Measurements from ENCODE around the gene ZNF578.
"Not testable (repeated sequence)": the region's sequence is repeated elsewhere in the genome, so short reads cannot be mapped to it uniquely, and the experiment has no call there.

Gene ZNF578

DNA sequence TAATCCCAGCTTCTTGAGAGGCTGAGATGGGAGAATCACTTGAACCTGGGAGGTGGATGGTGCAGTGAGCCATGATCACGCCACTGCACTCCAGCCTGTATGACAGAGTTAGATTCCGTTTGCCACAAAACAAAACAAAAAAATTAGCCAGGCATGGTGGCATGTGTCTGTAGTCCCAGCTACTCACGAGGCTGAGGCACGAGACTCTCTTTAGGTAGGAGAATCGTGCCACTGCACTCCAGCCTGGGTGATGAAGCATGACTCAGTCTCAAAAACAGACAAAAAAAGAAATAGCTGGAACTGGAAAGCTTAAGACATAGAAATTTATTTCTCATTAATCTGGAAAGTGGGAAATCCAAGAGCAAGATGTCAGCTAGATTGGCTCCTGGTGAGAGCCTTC, 53.9 kb downstream of the ZNF578 start:
- DNase-seq (ENCODE audit: extremely low read depth in 1 of 2, low read depth in 1 of 2) = no peak

DNA sequence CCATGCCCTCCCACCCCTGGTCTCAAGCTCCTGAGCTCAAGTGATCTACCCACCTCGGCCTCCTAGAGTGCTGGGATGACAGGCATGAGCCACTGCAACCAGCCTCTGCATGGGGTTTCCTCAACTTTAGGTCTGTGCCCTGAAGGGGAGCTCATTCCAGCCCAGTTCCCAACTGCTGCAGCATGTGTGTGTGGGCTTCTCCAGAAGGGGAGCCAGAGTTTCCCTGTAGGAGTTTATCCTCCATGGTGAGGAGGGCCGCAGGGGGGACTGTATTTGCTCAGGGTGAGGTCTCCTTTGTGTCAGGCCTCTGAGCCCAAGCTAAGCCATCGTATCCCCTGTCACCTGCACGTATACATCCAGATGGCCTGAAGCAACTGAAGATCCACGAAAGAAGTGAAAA, 62.8 kb downstream of the ZNF578 start:
- no peak for DNase-seq (ENCODE audit: extremely low read depth in 1 of 2, low read depth in 1 of 2)

DNA sequence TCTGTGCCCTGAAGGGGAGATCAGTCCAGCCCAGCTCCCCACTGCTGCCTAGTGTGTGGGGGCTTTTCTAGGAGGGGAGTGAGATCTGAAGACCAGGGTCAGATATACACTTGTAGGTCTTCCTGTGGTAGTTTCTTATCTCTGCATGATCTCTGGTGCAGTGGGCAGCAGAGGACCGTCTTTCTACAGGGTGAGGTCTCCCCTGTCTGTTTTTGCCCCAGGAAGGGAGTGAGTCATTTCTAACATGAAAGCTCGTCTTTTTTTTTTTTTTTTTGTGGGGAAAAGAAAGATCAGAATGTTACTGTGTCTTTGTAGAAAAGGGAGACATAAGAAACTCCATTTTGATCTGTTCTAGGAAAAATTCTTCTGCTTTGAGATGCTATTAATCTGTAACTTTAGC, 65.3 kb downstream of the ZNF578 start:
- no peak for DNase-seq (ENCODE audit: extremely low read depth in 1 of 2, low read depth in 1 of 2)

DNA sequence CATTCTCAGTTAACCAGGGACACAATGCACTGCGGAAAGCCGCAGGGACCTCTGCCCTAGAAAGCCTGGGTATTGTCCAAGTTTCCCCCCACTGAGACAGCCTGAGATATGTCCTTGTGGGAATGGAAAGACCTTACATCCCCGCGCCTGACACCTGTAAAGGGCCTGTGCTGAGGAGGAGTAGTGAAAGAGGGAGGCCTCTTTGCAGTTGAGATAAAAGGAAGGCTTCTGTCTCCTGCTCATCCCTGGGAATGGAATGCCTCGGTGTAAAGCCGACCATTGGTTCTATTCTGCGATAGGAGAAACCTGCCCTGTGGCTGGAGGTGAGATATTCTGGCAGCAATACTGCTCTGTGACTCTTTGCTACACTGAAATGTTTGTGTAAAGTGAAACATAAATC, 65.8 kb downstream of the ZNF578 start:
- DNase-seq (ENCODE audit: extremely low read depth in 1 of 2, low read depth in 1 of 2) = not testable (repeated sequence)

DNA sequence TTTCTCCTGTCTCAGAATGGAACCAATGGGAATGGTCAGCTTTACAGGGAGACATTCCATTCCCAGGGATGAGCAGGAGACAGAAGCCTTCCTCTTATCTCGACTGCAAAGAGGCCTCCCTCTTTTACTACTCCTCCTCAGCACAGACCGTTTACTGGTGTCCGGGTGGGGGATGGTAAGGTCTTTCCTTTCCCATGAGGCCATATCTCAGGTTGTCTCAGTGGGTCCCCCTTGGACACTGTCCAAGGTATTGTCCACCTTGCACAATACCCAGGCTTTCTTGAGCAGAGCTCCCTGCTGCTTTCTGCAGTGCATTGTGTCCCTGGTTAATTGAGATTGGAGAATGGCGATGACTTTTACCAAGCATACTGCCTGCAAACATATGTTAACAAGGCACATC, 66.7 kb downstream of the ZNF578 start:
- no peak for DNase-seq (ENCODE audit: extremely low read depth in 1 of 2, low read depth in 1 of 2)

DNA sequence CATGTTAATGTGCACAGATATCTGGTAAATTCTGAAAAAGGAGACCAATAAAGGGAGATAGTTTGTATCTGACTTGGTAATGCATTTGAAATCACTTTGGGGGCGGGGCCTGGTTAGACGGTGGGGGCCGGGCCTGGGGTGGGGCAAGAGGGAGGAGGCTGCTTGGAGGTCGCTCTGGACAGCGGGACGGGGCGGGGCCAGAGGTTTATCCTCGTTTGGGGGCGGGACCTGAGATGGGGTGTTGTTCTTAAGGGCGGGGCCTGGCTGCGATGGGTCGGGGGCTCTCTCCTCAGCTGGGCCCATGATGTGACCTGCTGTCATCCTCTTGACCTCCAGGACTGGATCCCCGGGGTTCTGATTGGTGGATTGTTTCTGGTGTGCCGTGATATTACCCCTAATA, 69.2 kb downstream of the ZNF578 start:
- DNase-seq (ENCODE audit: extremely low read depth in 1 of 2, low read depth in 1 of 2) = no peak

DNA sequence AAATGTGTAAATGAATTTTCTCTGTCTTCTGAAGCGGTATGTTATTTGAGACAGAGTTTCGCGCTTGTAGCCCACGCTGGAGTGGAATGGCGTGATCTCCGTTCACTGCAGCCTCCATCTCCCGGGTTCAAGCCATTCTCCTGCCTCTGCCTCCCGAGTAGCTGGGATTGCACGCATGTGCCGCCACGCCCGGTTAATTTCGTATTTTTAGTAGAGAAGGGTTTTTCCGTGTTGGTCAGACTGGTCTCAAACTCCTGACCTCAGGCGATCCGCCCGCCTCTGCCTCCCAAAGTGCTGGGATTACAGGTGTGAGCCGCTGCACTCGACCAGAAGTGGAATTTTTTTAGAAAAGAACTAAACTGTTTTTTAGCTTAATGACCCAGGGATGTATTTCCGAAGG, 70.7 kb downstream of the ZNF578 start:
- DNase-seq (ENCODE audit: extremely low read depth in 1 of 2, low read depth in 1 of 2) = no peak

DNA sequence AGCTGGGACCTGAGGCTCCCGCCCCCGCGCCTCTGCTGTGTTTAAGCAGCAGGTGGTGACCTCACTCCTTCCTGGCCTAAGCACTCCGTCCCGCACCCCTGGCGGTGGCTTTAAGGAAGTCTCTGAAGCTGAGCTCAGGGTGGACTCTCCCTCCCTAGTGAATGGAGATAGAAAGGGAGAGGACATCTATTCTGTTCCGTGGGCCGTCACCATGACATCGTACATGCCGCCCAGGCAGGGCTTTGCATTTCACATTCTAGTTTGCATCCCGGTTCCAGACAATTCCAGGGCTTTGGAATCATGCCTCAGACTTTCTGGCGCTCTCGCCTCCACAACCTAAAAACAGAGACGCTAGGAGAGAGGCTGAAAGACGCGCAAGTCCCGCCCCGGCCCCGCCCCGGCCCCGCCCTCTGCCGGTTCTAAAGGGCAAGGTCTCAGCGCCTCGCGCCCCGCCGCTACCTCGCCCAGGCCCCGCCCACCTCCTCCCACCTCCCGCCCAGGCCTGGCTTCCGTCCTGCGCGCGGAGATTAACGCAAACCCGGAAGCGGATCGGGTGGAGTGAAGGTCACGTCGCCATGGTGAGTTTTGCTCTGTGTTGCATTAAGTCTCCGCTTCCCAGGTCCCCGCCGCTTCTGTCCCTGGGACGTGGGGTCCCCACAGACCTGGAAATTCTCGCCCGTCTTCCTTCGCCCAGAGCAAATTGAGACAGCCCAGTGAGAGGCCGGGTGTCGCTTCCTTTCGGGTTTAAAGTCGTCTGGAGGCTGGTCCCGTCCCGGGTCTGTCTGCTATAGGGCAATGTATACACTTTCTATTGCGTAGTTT, 74.0 kb downstream of the ZNF578 start, which contains the start of gene ZNF808:
TSS of gene ZNF808 (plus strand) at position 535 of the 822 bp plus-strand sequence. CDS start 15,617 bp downstream, outside the sequence.
- peak; percentile 93 to 98 for DNase-seq (ENCODE audit: extremely low read depth in 1 of 2, low read depth in 1 of 2)

DNA sequence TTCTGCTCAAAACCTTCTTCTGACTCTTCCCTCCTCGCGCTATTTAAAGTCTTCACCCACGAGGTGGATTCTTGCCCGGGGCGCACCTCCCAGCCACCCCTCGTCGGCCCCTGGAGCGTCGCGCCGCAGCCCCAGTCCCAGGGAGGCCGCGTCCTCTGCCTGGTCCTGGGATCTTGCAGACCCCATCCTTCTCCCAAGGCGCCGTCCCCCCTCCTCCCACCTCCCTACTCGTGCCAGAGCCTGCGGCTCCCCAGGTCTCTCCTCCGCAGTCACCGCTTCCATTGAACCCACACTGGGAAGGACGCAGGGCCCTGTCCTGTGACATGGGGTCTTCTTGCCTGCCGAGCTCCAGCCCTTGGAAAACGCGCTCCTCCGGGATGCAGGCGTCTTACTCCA, 74.6 kb downstream of the ZNF578 start:
- DNase-seq (ENCODE audit: extremely low read depth in 1 of 2, low read depth in 1 of 2) = no peak

DNA sequence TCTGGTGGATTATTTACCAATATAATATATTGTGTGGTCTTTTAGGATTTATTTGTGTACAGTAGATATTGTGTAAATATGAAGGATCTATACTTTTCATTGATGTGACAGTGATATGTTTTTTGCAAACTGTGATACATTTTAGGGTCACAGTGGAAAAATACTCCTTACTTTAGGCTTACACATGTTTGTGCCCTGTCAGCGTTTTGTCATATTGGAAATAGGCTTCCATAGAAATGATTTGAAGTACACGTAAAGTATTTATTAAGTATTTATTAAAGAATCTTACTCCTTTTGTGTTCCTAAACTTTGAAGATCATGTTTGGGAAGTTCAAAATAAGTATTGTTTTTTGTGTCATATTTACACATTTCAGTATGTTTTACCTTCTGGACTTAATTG, 79.1 kb downstream of the ZNF578 start:
- DNase-seq (ENCODE audit: extremely low read depth in 1 of 2, low read depth in 1 of 2) = no peak

DNA sequence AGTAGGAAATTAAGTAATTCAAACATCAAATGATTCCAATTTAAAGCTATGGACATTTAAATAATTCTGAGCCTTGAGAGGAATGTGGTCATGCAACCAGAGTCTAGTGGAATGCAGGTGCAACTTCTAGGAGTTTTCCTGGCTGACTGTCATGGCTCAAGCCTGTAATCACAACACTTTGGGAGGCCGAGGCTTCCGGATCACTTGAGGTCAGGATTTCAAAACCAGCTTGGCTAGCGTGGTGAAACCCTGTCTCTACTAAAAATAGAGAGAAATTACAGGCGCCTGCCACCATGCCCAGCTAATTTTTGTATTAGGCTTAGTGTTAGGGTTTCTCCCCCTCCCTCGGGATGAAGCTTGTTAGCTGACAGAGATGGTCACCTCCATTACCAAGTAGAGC, 80.5 kb downstream of the ZNF578 start:
- DNase-seq (ENCODE audit: extremely low read depth in 1 of 2, low read depth in 1 of 2) = no peak

DNA sequence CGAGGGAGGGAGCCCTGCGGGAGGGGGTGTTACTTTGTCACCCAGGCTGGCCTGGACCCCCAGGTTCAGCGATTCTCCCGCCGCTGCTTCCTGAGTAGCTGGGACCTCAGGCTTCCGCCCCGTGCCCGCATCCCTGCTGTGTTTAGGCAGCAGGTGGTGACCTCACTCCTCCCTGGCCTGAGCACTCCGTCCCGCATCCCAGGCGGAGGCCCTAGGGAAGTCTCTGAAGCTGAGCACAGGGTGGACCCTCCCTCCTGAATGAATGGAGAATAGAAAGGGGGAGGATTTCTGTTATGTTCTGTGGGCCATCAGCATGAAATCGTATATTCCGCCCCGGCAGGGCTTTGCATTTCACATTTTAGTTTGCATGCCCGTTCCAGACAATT, 82.0 kb downstream of the ZNF578 start:
- DNase-seq (ENCODE audit: extremely low read depth in 1 of 2, low read depth in 1 of 2) = not testable (repeated sequence)

DNA sequence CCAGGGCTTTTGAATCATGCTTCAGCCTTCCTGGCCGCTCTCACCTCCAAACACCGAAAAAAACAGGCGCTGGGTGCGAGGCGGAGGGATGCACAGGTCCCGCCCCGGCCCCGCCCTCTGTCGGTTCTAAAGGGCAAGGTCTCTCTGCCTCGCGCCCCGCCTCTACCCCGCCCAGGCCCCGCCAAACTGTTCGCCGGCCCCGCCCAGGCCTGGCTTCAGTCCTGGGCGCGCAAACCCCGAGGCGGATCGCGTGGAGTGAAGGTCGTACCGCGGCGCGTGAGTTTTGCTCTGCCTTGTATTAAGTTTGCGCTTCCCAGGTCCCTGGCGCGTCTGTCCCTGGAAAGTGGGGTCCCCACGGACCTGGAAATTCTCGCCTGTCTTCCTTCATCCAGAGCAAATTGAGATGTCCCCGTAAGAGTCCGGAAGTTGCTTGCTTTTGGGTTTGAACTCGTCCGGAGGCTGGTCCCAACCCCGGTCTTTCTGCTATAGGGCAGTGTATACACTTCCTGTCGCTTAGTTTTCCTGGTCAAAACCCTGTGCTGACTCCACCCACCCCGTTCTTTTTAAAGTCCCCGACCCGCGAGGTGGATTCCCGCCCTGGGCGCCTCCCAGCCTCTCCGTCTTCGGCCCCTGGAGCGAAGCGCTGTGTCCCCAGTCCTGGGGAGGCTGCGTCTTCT, 82.6 kb downstream of the ZNF578 start:
- peak; percentile 81 to 87 for DNase-seq (ENCODE audit: extremely low read depth in 1 of 2, low read depth in 1 of 2)

DNA sequence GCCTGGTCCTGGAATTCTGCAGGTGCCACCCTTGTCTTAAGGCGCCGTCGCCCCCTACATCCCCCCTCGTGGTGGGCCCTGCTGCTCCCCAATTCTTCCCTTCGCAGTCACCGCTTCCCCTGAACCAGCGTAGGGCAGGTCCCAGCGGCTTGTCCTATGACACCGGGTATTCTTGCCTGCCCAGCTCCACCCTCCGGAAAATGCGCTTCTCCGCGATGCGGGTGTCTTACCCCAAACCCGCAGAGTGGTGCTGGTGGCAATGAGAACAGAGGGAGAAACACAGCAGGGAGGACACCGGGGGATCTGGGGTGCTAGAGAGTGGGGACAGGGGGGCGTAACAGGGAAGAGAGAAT, 83.1 kb downstream of the ZNF578 start:
- DNase-seq (ENCODE audit: extremely low read depth in 1 of 2, low read depth in 1 of 2) = peak in 1 of 2 donors; percentile 17

DNA sequence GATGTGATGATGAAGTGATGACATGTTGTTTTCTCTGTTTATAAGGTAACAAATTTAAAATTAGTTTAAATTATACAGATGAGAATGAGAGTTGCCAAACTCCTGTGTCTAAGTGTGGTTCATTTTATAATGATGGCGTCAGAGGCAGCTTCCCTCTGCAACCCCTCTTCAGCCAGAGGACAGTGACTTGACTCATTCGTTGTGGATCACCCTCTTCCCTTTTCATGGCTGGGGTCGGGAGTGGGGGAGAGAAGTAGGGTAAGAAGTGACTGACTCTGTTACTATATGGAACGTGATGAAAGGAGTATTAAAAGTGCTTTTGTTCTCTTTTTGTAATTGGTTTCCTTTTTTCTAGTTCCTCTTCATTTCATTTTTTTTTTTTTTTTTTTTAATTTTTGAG, 85.5 kb downstream of the ZNF578 start:
- not testable (repeated sequence) for DNase-seq (ENCODE audit: extremely low read depth in 1 of 2, low read depth in 1 of 2)

DNA sequence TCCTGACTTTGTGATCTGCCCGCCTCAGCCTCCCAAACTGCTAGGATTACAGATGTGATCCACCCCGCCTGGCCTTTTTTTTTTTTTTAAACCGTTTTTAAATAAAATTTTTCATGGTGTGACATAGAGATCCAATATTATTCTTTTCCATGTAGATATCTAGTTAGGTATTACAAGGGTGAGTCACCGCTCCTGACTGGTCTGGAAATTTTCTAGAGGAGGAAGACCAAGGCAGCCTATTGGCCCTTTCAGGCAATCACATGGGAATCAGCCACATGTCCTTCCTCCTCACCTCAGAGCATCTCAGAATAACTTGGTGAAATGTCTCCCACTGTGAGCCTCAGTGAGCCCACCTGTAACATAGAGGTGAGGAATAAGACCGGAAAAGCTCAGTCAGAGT, 87.8 kb downstream of the ZNF578 start:
- DNase-seq (ENCODE audit: extremely low read depth in 1 of 2, low read depth in 1 of 2) = not testable (repeated sequence)

DNA sequence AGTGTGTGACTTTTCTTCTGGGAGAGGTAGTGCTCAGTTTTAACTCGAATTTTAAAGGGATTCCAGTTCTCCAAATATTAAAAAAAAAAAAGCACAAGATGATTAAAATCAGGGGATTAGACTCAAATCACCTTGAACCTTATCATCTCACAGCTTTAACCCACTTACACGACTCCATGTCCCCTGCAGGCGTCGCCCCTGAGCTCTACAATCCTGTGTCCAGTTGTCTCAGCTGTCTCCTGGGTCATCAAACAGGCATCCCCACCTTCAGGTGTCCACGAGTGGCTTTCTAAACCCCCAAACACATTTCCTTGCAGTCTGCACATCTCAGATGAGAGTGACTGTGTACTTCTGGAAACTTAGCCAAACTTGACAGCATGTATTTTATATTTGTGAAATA, 88.3 kb downstream of the ZNF578 start:
- DNase-seq (ENCODE audit: extremely low read depth in 1 of 2, low read depth in 1 of 2) = no peak

DNA sequence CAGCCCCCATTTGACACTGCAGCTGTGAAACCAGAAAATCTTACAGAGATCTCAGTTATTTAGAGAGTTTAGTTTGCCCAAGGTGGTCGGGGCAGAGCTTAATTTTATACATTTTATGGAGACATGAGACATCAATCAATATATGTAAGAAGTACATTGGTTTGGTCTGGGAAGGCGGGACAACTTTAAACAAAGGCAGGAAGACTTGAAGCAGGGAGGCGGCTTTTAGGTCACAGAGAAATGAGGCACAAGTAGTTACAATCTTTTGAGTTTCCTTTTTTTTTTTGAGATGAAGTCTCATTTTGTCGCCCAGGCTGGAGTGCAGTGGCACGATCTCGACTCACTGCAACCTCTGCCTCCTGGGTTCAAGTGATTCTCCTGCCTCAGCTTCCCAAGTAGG, 89.2 kb downstream of the ZNF578 start:
- DNase-seq (ENCODE audit: extremely low read depth in 1 of 2, low read depth in 1 of 2) = not testable (repeated sequence)

DNA sequence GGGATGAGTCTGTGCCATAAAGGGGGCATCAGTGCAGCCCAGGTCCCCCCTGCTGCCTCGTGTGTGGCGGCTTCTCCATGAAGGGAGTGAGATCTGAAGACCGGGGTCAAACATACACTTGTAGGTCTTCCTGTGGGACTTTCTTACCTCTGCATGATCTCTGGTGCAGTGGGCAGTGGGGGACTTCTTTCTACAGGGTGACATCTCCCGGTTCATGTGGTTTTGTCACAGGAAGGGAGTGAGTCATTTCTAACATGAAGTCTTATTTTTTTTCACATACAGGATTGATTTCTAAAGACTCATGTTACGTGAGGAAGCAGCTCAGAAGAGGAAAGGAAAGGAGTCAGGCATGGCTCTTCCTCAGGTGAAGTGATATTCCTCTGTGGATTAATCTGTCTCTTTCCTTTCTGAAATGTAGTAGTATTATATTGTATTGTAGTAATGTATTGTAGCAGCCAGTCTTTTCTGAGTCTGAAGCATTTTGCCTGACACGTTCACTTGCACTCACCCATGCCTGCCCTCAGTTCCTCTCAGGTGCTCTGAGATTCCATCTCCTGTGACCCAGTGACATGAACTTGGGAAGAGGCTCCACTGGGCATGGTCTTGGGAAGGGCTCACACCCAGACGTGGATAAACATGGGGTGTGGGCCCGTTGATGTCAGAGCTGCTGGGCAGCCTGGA, 89.8 kb downstream of the ZNF578 start:
- DNase-seq (ENCODE audit: extremely low read depth in 1 of 2, low read depth in 1 of 2) = no peak

DNA sequence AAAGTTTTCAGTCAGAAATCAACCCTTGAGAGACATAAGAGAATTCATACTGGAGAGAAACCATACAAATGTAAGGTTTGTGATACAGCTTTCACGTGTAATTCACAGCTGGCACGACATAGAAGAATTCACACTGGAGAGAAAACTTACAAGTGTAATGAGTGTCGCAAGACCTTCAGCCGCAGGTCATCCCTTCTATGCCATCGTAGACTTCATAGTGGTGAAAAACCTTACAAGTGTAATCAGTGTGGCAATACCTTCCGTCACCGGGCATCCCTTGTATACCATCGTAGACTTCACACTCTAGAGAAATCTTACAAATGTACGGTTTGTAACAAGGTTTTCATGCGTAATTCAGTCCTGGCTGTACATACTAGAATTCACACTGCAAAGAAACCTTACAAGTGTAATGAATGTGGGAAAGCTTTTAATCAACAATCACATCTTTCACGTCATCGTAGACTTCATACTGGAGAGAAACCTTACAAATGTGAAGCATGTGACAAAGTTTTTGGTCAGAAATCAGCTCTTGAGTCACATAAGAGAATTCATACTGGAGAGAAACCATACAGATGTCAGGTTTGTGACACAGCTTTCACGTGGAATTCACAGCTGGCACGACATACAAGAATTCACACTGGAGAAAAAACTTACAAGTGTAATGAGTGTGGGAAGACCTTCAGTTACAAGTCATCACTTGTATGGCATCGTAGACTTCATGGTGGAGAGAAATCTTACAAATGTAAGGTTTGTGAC, 101.0 kb downstream of the ZNF578 start:
- no peak for DNase-seq (ENCODE audit: extremely low read depth in 1 of 2, low read depth in 1 of 2)
